HepG2 (cell line): ENCODE data around the gene MPZ. TPM values are rescaled to one million over a fixed set of nuclear protein-coding genes. Genes with fewer than 3 reads are reported as not detected.

Source experiments
- AHR ChIP-seq: IDR thresholded peaks from 2 replicates; pipeline ENCODE4 v1.6.1; 2018; ENCODE audit warnings: missing genetic modification reagents, missing compliant biosample characterization
- ARID5B ChIP-seq: IDR thresholded peaks from 2 replicates; pipeline ENCODE4 v1.4.0; 2020; ENCODE audit warnings: mild to moderate bottlenecking, missing genetic modification reagents
- CREM ChIP-seq, 2 experiments: sonication (generic) in 1 of 2; formaldehyde crosslinking in 1 of 2; IDR thresholded peaks; 2 replicates each; pipeline versions ENCODE4 v1.4.0 to v1.6.1; 2016 to 2020; ENCODE audit warnings: antibody characterized with exemption in 1 of 2, mild to moderate bottlenecking in 1 of 2, missing genetic modification reagents in 1 of 2
- ELF4 ChIP-seq: sonication (generic); formaldehyde crosslinking; IDR thresholded peaks from 2 replicates; pipeline ENCODE4 v1.5.0; 2020; ENCODE audit warnings: missing genetic modification reagents, mild to moderate bottlenecking, moderate library complexity, borderline replicate concordance
- MTA3 ChIP-seq: sonication (generic); formaldehyde crosslinking; IDR thresholded peaks from 2 replicates; pipeline ENCODE4 v1.4.0; 2020; ENCODE audit warnings: missing genetic modification reagents
- MYC ChIP-seq: sonication (generic); formaldehyde crosslinking; IDR thresholded peaks from 2 replicates; pipeline ENCODE4 v1.9.0; 2021; ENCODE audit warnings: missing genetic modification reagents, borderline replicate concordance
- NR2C2 ChIP-seq: sonication (generic); formaldehyde crosslinking; IDR thresholded peaks from 2 replicates; pipeline ENCODE4 v1.4.0; 2020; ENCODE audit warnings: missing genetic modification reagents, mild to moderate bottlenecking, moderate library complexity, borderline replicate concordance
- SP2 ChIP-seq: sonication (generic); formaldehyde crosslinking; IDR thresholded peaks from 2 replicates; pipeline ENCODE4 v1.5.1; 2020; ENCODE audit warnings: mild to moderate bottlenecking, missing genetic modification reagents
- SP5 ChIP-seq: IDR thresholded peaks from 2 replicates; pipeline ENCODE4 v1.6.1; 2016; ENCODE audit warnings: low read depth, borderline replicate concordance
- TAF1 ChIP-seq: sonication (generic); formaldehyde crosslinking; IDR thresholded peaks from 2 replicates; pipeline ENCODE4 v1.4.0; 2020; ENCODE audit warnings: missing genetic modification reagents
- TIGD3 ChIP-seq: sonication (generic); formaldehyde crosslinking; IDR thresholded peaks from 2 replicates; pipeline ENCODE4 v1.5.1; 2020; ENCODE audit warnings: mild to moderate bottlenecking, missing genetic modification reagents, borderline replicate concordance
- ZMAT5 ChIP-seq: sonication (generic); formaldehyde crosslinking; IDR thresholded peaks from 2 replicates; pipeline ENCODE4 v1.5.0; 2020; ENCODE audit warnings: mild to moderate bottlenecking, low read depth, missing genetic modification reagents, borderline replicate concordance
- ZMYM3 ChIP-seq: sonication (generic); formaldehyde crosslinking; IDR thresholded peaks from 2 replicates; pipeline ENCODE4 v1.5.1; 2020; ENCODE audit warnings: mild to moderate bottlenecking, missing genetic modification reagents
- ZNF44 ChIP-seq: sonication (generic); formaldehyde crosslinking; IDR thresholded peaks from 2 replicates; pipeline ENCODE4 v1.5.1; 2020; ENCODE audit warnings: mild to moderate bottlenecking, missing genetic modification reagents
- ZNF510 ChIP-seq: sonication (generic); formaldehyde crosslinking; IDR thresholded peaks from 2 replicates; pipeline ENCODE4 v1.4.0; 2020; ENCODE audit warnings: low read depth, mild to moderate bottlenecking, missing genetic modification reagents
- ZNF563 ChIP-seq: sonication (generic); formaldehyde crosslinking; IDR thresholded peaks from 2 replicates; pipeline ENCODE4 v1.8.0; 2022; ENCODE audit warnings: mild to moderate bottlenecking, moderate library complexity, missing genetic modification reagents
- polyA plus RNA-seq, 8 experiments: library from polyadenylated mRNA; depleted of rRNA in 3 of 8; stranded (reverse) in 7 of 8; unstranded in 1 of 8; fragments of >200 nt; fragmentation: Illumina TruSeq in 4 of 8; extraction: Trizol in 4 of 8; gene quantifications; 2 replicates each; pipeline versions ENCODE4 v1.2.1 to v1.2.3, GENCODE V29; 2011 to 2016; ENCODE audit warnings: low read depth in 4 of 8, missing spikeins in 1 of 8, mixed read lengths in 1 of 8; ENCODE audit not compliant: insufficient read depth in 1 of 8
- total RNA-seq, 5 experiments: library from RNA; depleted of rRNA; stranded (reverse); fragments of >200 nt; fragmentation: Illumina TruSeq; extraction: Trizol; gene quantifications; 2 replicates each; pipeline ENCODE4 v1.2.3, GENCODE V29; 2016; ENCODE audit warnings: low read depth in 1 of 5
- TF ChIP-seq, protein P1 (sequence below): sonication (generic); formaldehyde crosslinking; IDR thresholded peaks from 2 replicates; pipeline ENCODE4 v1.8.0; 2022; ENCODE audit warnings: missing genetic modification reagents, mild to moderate bottlenecking, borderline replicate concordance
- TF ChIP-seq, protein P2 (sequence below): IDR thresholded peaks from 2 replicates; pipeline ENCODE4 v1.6.1; 2016; ENCODE audit warnings: missing genetic modification reagents, missing compliant biosample characterization
- TF ChIP-seq, protein P3 (sequence below): fragments of 450-650 bp; IDR thresholded peaks from 2 replicates; pipeline ENCODE4 v1.6.1; 2017
- TF ChIP-seq, protein P4 (sequence below): IDR thresholded peaks from 2 replicates; pipeline ENCODE4 v1.6.1; 2018; ENCODE audit warnings: missing genetic modification reagents, mild to moderate bottlenecking, missing compliant biosample characterization

Gene MPZ
- total and polyA plus RNA-seq, 2 of the 13 experiments (the other 11 are each of a cell fraction or from before 2014, with no cell fraction given): 18.3 to 24.6 TPM

DNA sequence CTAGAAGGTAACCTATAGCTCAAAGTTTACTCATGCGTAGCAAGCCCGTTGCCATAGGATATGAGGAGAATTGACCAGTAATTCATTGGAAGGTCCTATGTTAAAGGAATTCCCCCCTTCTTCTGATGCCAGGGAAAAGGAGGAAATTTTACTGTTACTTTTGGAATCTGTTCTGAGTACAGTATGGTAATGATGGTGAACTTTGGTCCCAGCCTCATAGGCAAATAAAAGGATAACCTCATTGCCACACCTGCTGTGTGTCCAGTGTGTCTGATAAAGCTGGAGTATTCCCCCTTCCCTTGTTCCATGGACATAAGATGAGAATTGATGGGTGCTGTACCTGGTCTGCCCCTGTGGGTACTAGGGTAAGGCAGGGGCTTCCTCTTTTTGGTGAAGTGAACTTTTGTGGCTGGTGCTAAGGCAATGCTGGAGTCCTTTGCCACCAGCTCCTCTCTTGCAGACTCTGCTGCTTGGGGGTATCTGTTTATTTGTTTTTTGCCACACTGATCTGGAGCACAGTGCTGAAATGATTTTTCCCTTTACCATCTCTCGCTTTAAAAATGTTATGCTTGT is 22.2 kb downstream of the MPZ start (continued):
- TF ChIP-seq, protein P1, sequence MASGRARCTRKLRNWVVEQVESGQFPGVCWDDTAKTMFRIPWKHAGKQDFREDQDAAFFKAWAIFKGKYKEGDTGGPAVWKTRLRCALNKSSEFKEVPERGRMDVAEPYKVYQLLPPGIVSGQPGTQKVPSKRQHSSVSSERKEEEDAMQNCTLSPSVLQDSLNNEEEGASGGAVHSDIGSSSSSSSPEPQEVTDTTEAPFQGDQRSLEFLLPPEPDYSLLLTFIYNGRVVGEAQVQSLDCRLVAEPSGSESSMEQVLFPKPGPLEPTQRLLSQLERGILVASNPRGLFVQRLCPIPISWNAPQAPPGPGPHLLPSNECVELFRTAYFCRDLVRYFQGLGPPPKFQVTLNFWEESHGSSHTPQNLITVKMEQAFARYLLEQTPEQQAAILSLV (CRISPR knock-in tag): no peak
- TF ChIP-seq ZNF44 (CRISPR knock-in tag) (no peak), TIGD3 (CRISPR knock-in tag) (no peak), TAF1 (CRISPR knock-in tag) (no peak), CREM (IDR thresholded peaks at IDR 0.05) (no peak), CREM (CRISPR knock-in tag; IDR thresholded peaks at IDR 0.05) (no peak), ARID5B (CRISPR knock-in tag) (0 out of 2 replicates have a peak, but pooled peaks have one; percentile 30), ZNF510 (CRISPR knock-in tag) (no peak), ZMAT5 (CRISPR knock-in tag) (no peak), SP5 (CRISPR knock-in tag) (no peak), MTA3 (CRISPR knock-in tag) (no peak), AHR (CRISPR knock-in tag) (no peak), SP2 (CRISPR knock-in tag) (no peak), ELF4 (CRISPR knock-in tag) (no peak), MYC (CRISPR knock-in tag) (no peak), ZNF563 (CRISPR knock-in tag) (no peak), ZMYM3 (CRISPR knock-in tag) (no peak), NR2C2 (CRISPR knock-in tag) (no peak)
- TF ChIP-seq, protein P2, sequence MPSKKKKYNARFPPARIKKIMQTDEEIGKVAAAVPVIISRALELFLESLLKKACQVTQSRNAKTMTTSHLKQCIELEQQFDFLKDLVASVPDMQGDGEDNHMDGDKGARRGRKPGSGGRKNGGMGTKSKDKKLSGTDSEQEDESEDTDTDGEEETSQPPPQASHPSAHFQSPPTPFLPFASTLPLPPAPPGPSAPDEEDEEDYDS (CRISPR knock-in tag): no peak
- TF ChIP-seq, protein P3, sequence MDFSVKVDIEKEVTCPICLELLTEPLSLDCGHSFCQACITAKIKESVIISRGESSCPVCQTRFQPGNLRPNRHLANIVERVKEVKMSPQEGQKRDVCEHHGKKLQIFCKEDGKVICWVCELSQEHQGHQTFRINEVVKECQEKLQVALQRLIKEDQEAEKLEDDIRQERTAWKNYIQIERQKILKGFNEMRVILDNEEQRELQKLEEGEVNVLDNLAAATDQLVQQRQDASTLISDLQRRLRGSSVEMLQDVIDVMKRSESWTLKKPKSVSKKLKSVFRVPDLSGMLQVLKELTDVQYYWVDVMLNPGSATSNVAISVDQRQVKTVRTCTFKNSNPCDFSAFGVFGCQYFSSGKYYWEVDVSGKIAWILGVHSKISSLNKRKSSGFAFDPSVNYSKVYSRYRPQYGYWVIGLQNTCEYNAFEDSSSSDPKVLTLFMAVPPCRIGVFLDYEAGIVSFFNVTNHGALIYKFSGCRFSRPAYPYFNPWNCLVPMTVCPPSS: no peak
- TF ChIP-seq, protein P4, sequence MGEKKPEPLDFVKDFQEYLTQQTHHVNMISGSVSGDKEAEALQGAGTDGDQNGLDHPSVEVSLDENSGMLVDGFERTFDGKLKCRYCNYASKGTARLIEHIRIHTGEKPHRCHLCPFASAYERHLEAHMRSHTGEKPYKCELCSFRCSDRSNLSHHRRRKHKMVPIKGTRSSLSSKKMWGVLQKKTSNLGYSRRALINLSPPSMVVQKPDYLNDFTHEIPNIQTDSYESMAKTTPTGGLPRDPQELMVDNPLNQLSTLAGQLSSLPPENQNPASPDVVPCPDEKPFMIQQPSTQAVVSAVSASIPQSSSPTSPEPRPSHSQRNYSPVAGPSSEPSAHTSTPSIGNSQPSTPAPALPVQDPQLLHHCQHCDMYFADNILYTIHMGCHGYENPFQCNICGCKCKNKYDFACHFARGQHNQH (CRISPR knock-in tag): no peak
